Kidney (tissue), 14 donors: ENCODE results near the gene ANKRD60. TPM values are rescaled to one million over a fixed set of nuclear protein-coding genes. Genes with fewer than 3 reads are reported as not detected.

Source experiments
- DNase-seq, 5 donors: peaks; one replicate each; pipeline ENCODE4 v3.0.0-alpha.2; 2013 to 2020
- FAIRE-seq: peaks from 2 replicates; lab custom pipeline; 2012; peaks lifted over from hg19 to GRCh38; lab: Jason Lieb, UNC
- H3K27ac ChIP-seq, 2 donors: one replicate each; pipeline ENCODE4 v1.7.0; 2013; ENCODE audit warnings: low read depth in 2 of 2, low read length in 2 of 2, inconsistent platforms in 1 of 2
- H3K27me3 ChIP-seq: one replicate; pipeline ENCODE4 v1.7.1; 2013; ENCODE audit warnings: low read length, inconsistent platforms; ENCODE audit not compliant: control insufficient read depth, insufficient read depth
- H3K36me3 ChIP-seq, 3 donors: one replicate each; pipeline versions ENCODE4 v1.7.0 to v1.7.1; 2013; ENCODE audit warnings: low read length in 3 of 3, control low read depth in 1 of 3, inconsistent platforms in 1 of 3; ENCODE audit not compliant: insufficient read depth in 3 of 3, control insufficient read depth in 2 of 3
- H3K4me1 ChIP-seq, 3 donors: one replicate each; pipeline versions ENCODE4 v1.7.0 to v1.7.1; 2013; ENCODE audit warnings: low read length in 3 of 3, inconsistent platforms in 1 of 3, low read depth in 1 of 3; ENCODE audit not compliant: control insufficient read depth in 2 of 3, insufficient read depth in 2 of 3
- H3K4me3 ChIP-seq, 3 donors: one replicate each; pipeline versions ENCODE4 v1.7.0 to v1.8.1; 2013; ENCODE audit warnings: low read length in 3 of 3, control low read depth in 1 of 3, inconsistent platforms in 1 of 3
- H3K9ac ChIP-seq, 3 donors: one replicate each; pipeline versions ENCODE4 v1.7.0 to v1.7.1; 2013; ENCODE audit warnings: low read length in 3 of 3, control low read depth in 1 of 3, inconsistent platforms in 1 of 3
- H3K9me3 ChIP-seq, 3 donors: one replicate each; pipeline versions ENCODE4 v1.7.0 to v1.7.1; 2013; ENCODE audit warnings: low read length in 3 of 3, control low read depth in 1 of 3, inconsistent platforms in 1 of 3; ENCODE audit not compliant: control insufficient read depth in 2 of 3, insufficient read depth in 1 of 3
- CTCF ChIP-seq: IDR thresholded peaks from 3 replicates; pipeline ENCODE4 v1.5.1; 2012; ENCODE audit warnings: mild to moderate bottlenecking, moderate library complexity, borderline replicate concordance; ENCODE audit not compliant: insufficient read depth; ENCODE audit errors: extremely low read depth
- intact Hi-C: fragments of 100-400 bp; cut with DNase I; formaldehyde crosslinking; loops from one replicate; pipeline ENCODE4 v1.11.1; 2022
- polyA plus RNA-seq: library from polyadenylated mRNA; stranded (reverse); fragments of 350-450 nt; fragmentation: Illumina TruSeq; extraction: RNeasy Lipid Tissue Mini Kit (QIAGEN cat#74804); gene quantifications from one replicate; pipeline ENCODE4 v1.2.3, GENCODE V29; 2014; ENCODE audit warnings: low read depth, low replicate concordance; ENCODE audit not compliant: insufficient read depth
- total RNA-seq: library from RNA; stranded (reverse); fragmentation: NEBNext Ultra II Directional; extraction: Animal tissue kit (Norgen Biotek cat#: 25700); gene quantifications from one replicate; pipeline ENCODE4 v1.2.1, GENCODE V29; 2021
- donor health status: control.
- donor health status: control.
- donor health status: control.
- donor health status: control.
- donor health status: control.
- donor health status: DM: yes; HTN: yes; CAD: no.
- donor health status: Normal renal cell carcinoma (clear cell type).

ANKRD60 gene
- total and polyA plus RNA-seq, 2 donors from 2014 or later, result not detected

GRCh38 chr20:58235010-58235409 lies 6.6 kb upstream of the ANKRD60 start:
- DNase-seq, result no peak
- TF ChIP-seq CTCF, result no peak

GRCh38 chr20:58233881-58234528 lies 5.6 kb upstream of the ANKRD60 start:
- TF ChIP-seq CTCF, result peak; percentile 25
- intact Hi-C loops, result no loop called here
- no peak overlapping the region for H3K27ac ChIP-seq
- H3K9me3 ChIP-seq, result no peaks in the 10 kb centered on the region
- DNase-seq (no peak), FAIRE-seq (no peak)
- H3K27me3 ChIP-seq, result peaks cover 4% of the 10 kb centered on the region
- no peak overlapping the region for H3K9ac ChIP-seq
- peaks cover 0 to 6% (median 3%) of the 10 kb centered on the region in 3 donors for H3K36me3 ChIP-seq
- H3K4me3 ChIP-seq, result no peak overlapping the region
- H3K4me1 ChIP-seq, result peaks cover 0 to 6% (median 0%) of the 10 kb centered on the region in 3 donors

More at GRCh38 chr20:58235010-58235409, 6.6 kb upstream of the ANKRD60 start:
- no peak for FAIRE-seq
- peaks cover 0 to 3% (median 0%) of the 10 kb centered on the region in 3 donors for H3K4me1 ChIP-seq
- no peak overlapping the region for H3K9ac ChIP-seq
- intact Hi-C loops, result no loop called here
- no peak overlapping the region for H3K4me3 ChIP-seq
- H3K27ac ChIP-seq, result no peak overlapping the region
- no peaks in the 10 kb centered on the region for H3K9me3 ChIP-seq
- no peaks in the 10 kb centered on the region for H3K27me3 ChIP-seq
- peaks cover 0 to 6% (median 3%) of the 10 kb centered on the region in 3 donors for H3K36me3 ChIP-seq

- intact Hi-C loops, result no loop called here
- H3K9me3 ChIP-seq, result no peaks in the 10 kb centered on the region
- H3K27ac ChIP-seq, result no peak overlapping the region
- no peak for DNase-seq
- peaks cover 0 to 6% (median 3%) of the 10 kb centered on the region in 3 donors for H3K36me3 ChIP-seq
- TF ChIP-seq CTCF, result no peak
- H3K4me1 ChIP-seq, result peaks cover 0 to 7% (median 0%) of the 10 kb centered on the region in 3 donors
- H3K4me3 ChIP-seq, result no peak overlapping the region
- FAIRE-seq, result no peak
- H3K9ac ChIP-seq, result no peak overlapping the region
- H3K27me3 ChIP-seq, result peaks cover 7% of the 10 kb centered on the region
Observed at GRCh38 chr20:58233393-58233792, 4.9 kb upstream of the ANKRD60 start.

DNA sequence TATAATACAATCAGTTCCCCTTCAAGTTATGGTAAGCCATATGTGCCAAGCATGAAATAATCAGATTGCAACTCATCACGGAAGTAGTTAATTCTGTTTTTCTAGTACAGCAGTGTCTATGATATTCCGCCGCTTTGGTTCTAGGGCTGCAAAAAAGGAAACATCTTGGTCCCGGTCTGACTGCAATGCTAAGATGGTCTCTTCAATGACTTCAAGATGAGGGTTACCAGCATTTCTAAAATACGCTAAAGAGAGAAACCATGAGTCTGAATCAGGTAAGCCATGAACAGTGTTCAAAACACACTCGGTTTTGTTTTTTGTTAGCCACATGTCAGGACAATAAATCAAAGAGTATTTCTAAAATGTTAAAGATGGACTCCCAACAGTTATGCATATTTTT lies 3.2 kb upstream of the ANKRD60 start:
- H3K9ac ChIP-seq, result no peak overlapping the region
- FAIRE-seq, result no peak
- H3K27ac ChIP-seq, result no peak overlapping the region
- peaks cover 0 to 2% (median 0%) of the 10 kb centered on the region in 3 donors for H3K9me3 ChIP-seq
- peaks cover 16% of the 10 kb centered on the region for H3K27me3 ChIP-seq
- H3K4me1 ChIP-seq, result peaks cover 0 to 4% (median 0%) of the 10 kb centered on the region in 3 donors
- intact Hi-C loops, result no loop called here
- no peak overlapping the region for H3K4me3 ChIP-seq
- no peak for TF ChIP-seq CTCF
- peaks cover 0 to 6% (median 3%) of the 10 kb centered on the region in 3 donors for H3K36me3 ChIP-seq
- DNase-seq, result peak in 2 of 5 donors; percentile 83 to 84
